Measurements from ENCODE around the gene C20orf204. TPM values are rescaled to one million over a fixed set of nuclear protein-coding genes. Genes with fewer than 3 reads are reported as not detected.

The C20orf204 gene
- total and polyA plus RNA-seq, 9 of the 15 experiments (the other 6 are each of a cell fraction or from before 2014, with no cell fraction given), result 0.11 to 1.1 (median 0.36) TPM; not detected in 2

- FAIRE-seq (no peak), DNase-seq (ENCODE audit: extremely low read depth in 1 of 4, low spot score in 3 of 4) (no peak), ATAC-seq (no peak)
- Histone ChIP-seq H3K9me1 (ENCODE audit: control insufficient read depth, insufficient read depth, low read length) (no peaks in the 10 kb centered on the region), H3K27me3 (ENCODE audit: control insufficient read depth in 2 of 2, insufficient read depth in 2 of 2, low read length in 2 of 2) (no peaks in the 10 kb centered on the region), H3K4me3 (no peak overlapping the region), H3K36me3 (ENCODE audit: control insufficient read depth, insufficient read depth, low read length) (peaks cover 8% of the 10 kb centered on the region; the same call in 1 of the 3 replicates), H3K27ac (ENCODE audit: extremely low read depth, low read depth, low read length) (no peak overlapping the region), H3K79me2 (ENCODE audit: control insufficient read depth, insufficient read depth, low read length) (peaks cover 10% of the 10 kb centered on the region; the same call in 2 of the 3 replicates), H3K4me1 (replicated peaks in 1 of 2; ENCODE audit: control insufficient read depth in 2 of 2, insufficient read depth in 2 of 2, low read length in 2 of 2) (peaks cover 13 to 82% of the 10 kb centered on the region in 2 experiments; a peak in 4 of 5 replicates), H2AFZ (ENCODE audit: low read depth, low read length) (no peak overlapping the region), H3K9me3 (replicated peaks; ENCODE audit: control insufficient read depth, insufficient read depth, low read depth, low read length) (no peaks in the 10 kb centered on the region), H3K9ac (ENCODE audit: insufficient read depth in 1 of 2, low read depth in 2 of 2, low read length in 2 of 2) (no peak overlapping the region), H3K4me2 (ENCODE audit: insufficient read depth, low read length) (no peak overlapping the region), H4K20me1 (replicated peaks; ENCODE audit: control insufficient read depth, insufficient read depth, low read length) (no peaks in the 10 kb centered on the region)
- POLR2A ChIA-PET, result no interaction called here
- BruUV-seq (replicated peaks), result no TSS peak
- no peak for TF ChIP-seq KHSRP (IDR thresholded peaks at IDR 0.05)
- CTCF ChIA-PET (ENCODE audit: low intra/inter-chr PET ratio), result no interaction called here
- intact Hi-C loops (cut with micrococcal nuclease) (no loop called here), in situ Hi-C loops (cut with MboI) (no loop called here)
- WGBS (ENCODE audit: insufficient coverage, low coverage, missing lambda C conversion rate), result 82% methylated on average over 7 of the region's 12 CpGs
Measured at GRCh38 chr20:64075556-64075955, 39.6 kb downstream of the C20orf204 start.

GRCh38 chr20:64076061-64076997, 40.3 kb downstream of the C20orf204 start:
- ATAC-seq (no peak), DNase-seq (ENCODE audit: extremely low read depth in 1 of 4, low spot score in 3 of 4) (no peak), FAIRE-seq (no peak)
- Histone ChIP-seq H3K4me3 (no peak overlapping the region), H3K4me2 (ENCODE audit: insufficient read depth, low read length) (no peak overlapping the region), H3K9me1 (ENCODE audit: control insufficient read depth, insufficient read depth, low read length) (no peaks in the 10 kb centered on the region), H3K79me2 (ENCODE audit: control insufficient read depth, insufficient read depth, low read length) (peaks cover 10% of the 10 kb centered on the region; the same call in 2 of the 3 replicates), H3K9me3 (replicated peaks; ENCODE audit: control insufficient read depth, insufficient read depth, low read depth, low read length) (no peaks in the 10 kb centered on the region), H3K4me1 (replicated peaks in 1 of 2; ENCODE audit: control insufficient read depth in 2 of 2, insufficient read depth in 2 of 2, low read length in 2 of 2) (peaks cover 13 to 84% of the 10 kb centered on the region in 2 experiments; a peak in 4 of 5 replicates), H4K20me1 (replicated peaks; ENCODE audit: control insufficient read depth, insufficient read depth, low read length) (no peaks in the 10 kb centered on the region), H3K27ac (ENCODE audit: extremely low read depth, low read depth, low read length) (no peak overlapping the region), H3K36me3 (ENCODE audit: control insufficient read depth, insufficient read depth, low read length) (peaks cover 8% of the 10 kb centered on the region; the same call in 1 of the 3 replicates), H3K9ac (ENCODE audit: insufficient read depth in 1 of 2, low read depth in 2 of 2, low read length in 2 of 2) (peak overlapping the region in 1 of 2 experiments; percentile 65; a peak in 2 of 4 replicates), H2AFZ (ENCODE audit: low read depth, low read length) (no peak overlapping the region), H3K27me3 (ENCODE audit: control insufficient read depth in 2 of 2, insufficient read depth in 2 of 2, low read length in 2 of 2) (no peaks in the 10 kb centered on the region)
- no peak for TF ChIP-seq CCAR2 (IDR thresholded peaks at IDR 0.05; ENCODE audit: low read depth, low read length)
- ChIA-PET POLR2A (interaction anchor here (0.9 kb wide), 1 partner anchor 8 kb away, joined by 5 read pairs; no protein-coding TSS in a partner anchor), CTCF (ENCODE audit: low intra/inter-chr PET ratio) (no interaction called here)
- WGBS (ENCODE audit: insufficient coverage, low coverage, missing lambda C conversion rate), result 89% methylated on average over 12 of the region's 22 CpGs
- intact Hi-C loops (cut with micrococcal nuclease) (no loop called here), in situ Hi-C loops (cut with MboI) (no loop called here)
- BruUV-seq (replicated peaks), result no TSS peak
